Activated CD8-positive, alpha-beta memory T cell treated with anti-CD3 and anti-CD28 coated beads for 36 hours (primary cell): ENCODE results near the gene RNASE7. TPM values are rescaled to one million over a fixed set of nuclear protein-coding genes. Genes with fewer than 3 reads are reported as not detected.

Experiments used
- CTCF ChIA-PET: fragments of 350-600 bp; sonication (Branson Sonifier 250); formaldehyde crosslinking; loops from one replicate; lab custom pipeline; 2021; ENCODE audit warnings: antibody characterized with exemption; lab: Charles Lee
- POLR2A ChIA-PET: fragments of 350-600 bp; sonication (Branson Sonifier 250); formaldehyde crosslinking; loops from one replicate; lab custom pipeline; 2021; ENCODE audit warnings: antibody characterized with exemption; lab: Charles Lee
- total RNA-seq, 2 experiments: library from RNA; stranded (reverse); gene quantifications; one replicate each; pipeline ENCODE4 v1.2.3, GENCODE V29; 2021

RNASE7 gene
- total RNA-seq, 2 experiments from 2014 or later, result not detected

- ChIA-PET CTCF (interaction anchor here (1.0 kb wide), 1 partner anchor 48 kb away, joined by 4 read pairs; no protein-coding TSS in a partner anchor), POLR2A (no interaction called here)
These were observed 14.5 kb downstream of the RNASE7 start for GRCh38 chr14:21056520-21057163.

- ChIA-PET POLR2A (no interaction called here), CTCF (no interaction called here)
These were observed 15.9 kb downstream of the RNASE7 start, which contains the start of gene RNASE8 for GRCh38 chr14:21057803-21058675. TSS of gene RNASE8 (plus strand) at chr14:21057822. CDS start at chr14:21057893, 71 bp downstream.

DNA sequence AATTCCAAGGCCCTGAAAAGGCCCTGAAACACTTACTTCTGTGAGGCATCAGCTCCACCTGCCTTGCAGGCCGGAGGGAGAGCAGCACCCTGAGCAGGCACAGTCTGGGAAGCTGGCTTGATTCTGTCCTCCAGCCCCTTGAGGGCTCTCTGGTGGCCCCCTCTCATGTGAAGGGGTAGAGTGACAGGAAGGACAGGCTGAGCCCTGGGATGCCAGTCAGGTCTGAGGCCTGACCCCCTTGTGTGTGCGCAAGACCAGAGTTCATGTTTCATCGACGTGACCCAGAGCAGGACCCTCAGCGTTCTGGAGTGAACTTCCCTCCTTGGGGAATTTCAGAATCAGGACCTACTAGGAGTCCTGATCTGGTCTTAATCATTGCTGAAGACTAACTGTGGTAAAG, 16.7 kb downstream of the RNASE7 start:
- POLR2A ChIA-PET, result no interaction called here
- CTCF ChIA-PET, result no interaction called here

DNA sequence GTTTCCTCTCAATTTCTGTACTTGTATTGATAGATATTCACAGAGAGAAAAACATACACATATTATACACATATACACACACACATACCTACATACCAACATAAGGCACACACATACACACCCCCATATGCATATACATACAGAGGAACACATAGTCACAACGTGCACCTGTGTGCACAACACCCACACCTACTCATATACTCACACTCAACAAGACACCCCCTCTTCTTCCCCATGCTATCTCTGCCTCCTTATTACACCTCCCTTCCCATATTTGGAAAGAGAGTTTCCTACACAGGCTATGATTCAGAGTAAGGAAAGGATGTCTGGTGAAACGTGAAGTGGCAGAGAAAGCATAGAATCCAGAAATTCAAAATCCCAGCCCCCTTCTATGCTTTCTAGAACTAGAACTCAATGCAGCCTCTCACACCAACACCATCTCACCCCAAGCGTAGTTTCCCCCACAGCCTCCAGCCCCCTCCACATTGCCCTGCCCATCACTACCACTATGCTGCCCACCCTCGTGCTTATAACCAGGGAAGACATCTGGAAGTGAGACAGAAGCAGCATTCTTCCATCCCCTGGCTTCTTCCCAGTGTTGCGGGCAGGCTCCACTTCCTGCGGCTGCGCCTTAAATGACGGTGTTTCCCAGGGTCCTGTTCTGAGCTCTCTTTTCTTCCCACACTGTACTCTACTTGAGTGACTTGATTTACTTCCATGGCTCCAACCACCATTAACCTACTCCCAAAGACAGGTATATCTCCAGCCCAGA, 17.9 kb downstream of the RNASE7 start:
- ChIA-PET POLR2A (no interaction called here), CTCF (interaction anchor here (1.3 kb wide), 1 partner anchor 33 kb away, joined by 4 read pairs; no protein-coding TSS in a partner anchor)

DNA sequence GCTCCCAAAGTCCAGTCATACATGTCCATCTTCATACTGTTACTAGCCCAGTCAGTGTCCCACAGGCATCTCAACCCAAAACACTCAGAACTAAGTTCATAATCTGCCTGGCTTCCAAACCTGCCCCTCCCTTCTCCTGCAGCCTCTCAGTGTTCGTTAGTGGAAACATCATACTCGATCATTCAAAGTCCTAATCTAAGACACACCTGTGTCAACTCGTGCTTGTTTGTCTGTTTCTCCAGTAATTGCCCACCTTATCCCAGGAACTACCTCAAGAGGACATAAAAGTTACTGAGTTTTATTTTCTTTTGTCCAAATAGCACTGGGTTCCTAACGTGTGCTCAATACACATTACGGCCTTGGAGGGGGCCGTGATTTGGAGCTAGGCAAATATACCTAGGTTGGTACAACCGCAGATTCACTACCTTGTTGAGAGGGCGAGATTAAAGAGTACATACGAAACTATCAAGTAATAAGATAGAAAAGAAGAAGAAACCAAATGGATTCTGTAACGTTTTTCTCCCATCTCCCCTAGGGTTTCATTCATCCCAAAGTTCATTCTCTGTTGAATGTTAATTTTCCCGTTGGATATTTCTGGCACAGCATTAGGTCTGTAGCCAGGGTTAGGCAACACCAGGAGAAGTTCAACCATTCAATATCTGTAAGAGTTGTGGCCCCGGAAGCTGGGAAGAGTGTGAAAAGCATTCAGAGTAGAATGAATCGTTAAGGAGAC, 18.6 kb downstream of the RNASE7 start:
- ChIA-PET CTCF (interaction anchor here (1.3 kb wide), 1 partner anchor 32 kb away, joined by 4 read pairs; no protein-coding TSS in a partner anchor), POLR2A (no interaction called here)

- ChIA-PET CTCF (interaction anchor here (1.3 to 1.5 kb wide), 2 partner anchors 11 to 32 kb away, joined by 3 to 4 read pairs; no protein-coding TSS in a partner anchor), POLR2A (no interaction called here)
These were observed 19.1 kb downstream of the RNASE7 start for GRCh38 chr14:21061347-21061668.

- ChIA-PET CTCF (interaction anchor here (1.2 kb wide), 1 partner anchor 29 kb away, joined by 3 read pairs; no protein-coding TSS in a partner anchor), POLR2A (no interaction called here)
These were observed 21.3 kb downstream of the RNASE7 start for GRCh38 chr14:21063479-21063878.

- ChIA-PET POLR2A (no interaction called here), CTCF (interaction anchor here (2.2 to 4.4 kb wide), 5 partner anchors 22 to 52 kb away, joined by 6 to 42 read pairs (median 28); partner anchors contain the start of gene ZNF219)
These were observed 24.8 kb downstream of the RNASE7 start for GRCh38 chr14:21066882-21067502.

- POLR2A ChIA-PET, result no interaction called here
These were observed 26.6 kb downstream of the RNASE7 start for GRCh38 chr14:21068521-21069387.

DNA sequence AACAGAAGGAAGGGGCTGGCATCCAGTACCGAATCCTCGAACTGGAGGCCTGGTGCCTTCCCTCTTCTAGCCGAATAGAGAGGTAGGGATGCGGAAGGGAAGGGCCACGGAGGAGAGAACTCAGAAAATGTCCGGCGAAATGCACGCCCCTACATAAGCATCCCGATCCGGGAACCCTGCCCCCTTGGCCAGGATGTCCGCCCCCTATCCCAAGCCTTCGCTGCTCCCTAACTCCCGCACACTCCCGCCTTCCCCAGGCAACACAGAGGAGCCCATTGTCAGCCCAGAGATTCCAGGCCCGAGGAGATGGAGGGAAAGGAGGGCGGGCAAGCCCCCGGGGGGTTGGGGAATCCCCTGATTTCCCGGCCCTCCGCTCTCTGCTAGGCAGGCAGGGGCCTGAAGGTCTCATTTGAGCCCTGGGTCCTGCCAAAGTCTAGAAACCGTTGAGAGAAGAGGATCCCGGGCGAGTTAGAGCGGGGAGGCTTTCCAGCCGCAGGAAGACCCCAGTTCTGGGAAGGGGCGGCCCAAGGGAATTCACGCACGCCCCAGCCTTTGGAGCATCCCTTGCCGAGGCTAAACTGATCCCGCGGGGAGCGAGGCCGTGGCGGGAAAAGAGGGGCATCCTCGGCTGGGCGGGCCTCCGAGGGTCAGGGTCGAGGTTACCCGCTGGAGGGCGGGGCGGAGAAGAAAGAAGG, 27.4 kb downstream of the RNASE7 start:
- CTCF ChIA-PET, result interaction anchor here (0.6 to 5.8 kb wide), 11 partner anchors 22 to 1458 kb away, joined by 3 to 56 read pairs (median 16); partner anchors contain the start of genes TMEM253 and ZNF219
- POLR2A ChIA-PET, result no interaction called here

More at GRCh38 chr14:21068521-21069387, 26.6 kb downstream of the RNASE7 start:
- CTCF ChIA-PET, result interaction anchor here (0.6 to 4.4 kb wide), 11 partner anchors 16 to 1459 kb away, joined by 3 to 42 read pairs (median 5); partner anchors contain the start of genes TMEM253 and ZNF219

DNA sequence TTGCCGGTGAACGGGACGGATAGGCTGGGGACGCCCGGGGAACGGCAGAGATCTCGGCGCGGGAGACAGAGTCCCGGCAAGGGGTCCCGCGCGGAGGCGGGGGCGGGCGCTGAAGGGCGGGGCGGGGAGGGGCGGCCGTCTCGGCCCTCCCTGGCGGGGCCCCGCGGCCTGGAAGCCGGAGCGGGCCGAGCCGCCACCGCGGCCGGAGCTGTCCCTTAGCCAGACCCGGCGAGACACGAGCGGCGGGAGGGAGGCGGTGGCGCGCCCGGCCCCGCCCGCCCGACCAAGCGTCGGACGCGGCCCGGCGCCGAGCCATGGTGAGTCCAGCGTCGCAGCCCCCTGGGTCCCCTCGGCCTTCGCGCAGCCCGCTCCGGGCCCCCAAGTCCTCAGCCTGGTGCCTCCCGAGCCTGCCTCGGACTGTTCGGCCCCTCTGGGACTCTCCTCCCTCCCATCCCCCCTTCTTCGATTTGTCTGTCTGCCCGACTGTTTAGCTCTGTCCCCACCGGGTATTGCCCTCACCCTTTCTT, 28.0 kb downstream of the RNASE7 start, which contains the start of gene ARHGEF40:
ARHGEF40 (plus strand) TSS at position 222 of the 527 bp plus-strand sequence; CDS start at position 315, 93 bp downstream.
- ChIA-PET POLR2A (interaction anchor here (1.5 kb wide), 1 partner anchor 34 kb away, joined by 7 read pairs; no protein-coding TSS in a partner anchor), CTCF (interaction anchor here (1.0 to 5.8 kb wide), 8 partner anchors 18 to 55 kb away, joined by 3 to 56 read pairs (median 8); partner anchors contain the start of gene TMEM253)

- ChIA-PET CTCF (interaction anchor here (1.0 to 5.8 kb wide), 9 partner anchors 17 to 56 kb away, joined by 3 to 56 read pairs (median 7); partner anchors contain the start of gene TMEM253), POLR2A (interaction anchor here (1.5 kb wide), 1 partner anchor 33 kb away, joined by 7 read pairs; no protein-coding TSS in a partner anchor)
These were observed 28.6 kb downstream of the RNASE7 start for GRCh38 chr14:21070610-21071224.

GRCh38 chr14:21071225-21072030, 29.3 kb downstream of the RNASE7 start:
- CTCF ChIA-PET, result interaction anchor here (1.0 to 5.8 kb wide), 9 partner anchors 16 to 56 kb away, joined by 3 to 56 read pairs (median 7); partner anchors contain the start of gene TMEM253
- POLR2A ChIA-PET, result interaction anchor here (1.5 kb wide), 1 partner anchor 32 kb away, joined by 7 read pairs; no protein-coding TSS in a partner anchor

- ChIA-PET POLR2A (no interaction called here), CTCF (interaction anchor here (0.7 to 5.8 kb wide), 5 partner anchors 18 to 57 kb away, joined by 3 to 56 read pairs (median 9); no protein-coding TSS in a partner anchor)
These were observed 29.9 kb downstream of the RNASE7 start for GRCh38 chr14:21072031-21072473.
